GM06990 (cell line): Measurements from ENCODE around the gene HLA-C.
"Not testable (repeated sequence)": the region's sequence is repeated elsewhere in the genome, so short reads cannot be mapped to it uniquely, and the experiment has no call there.

Experiments used
- DNase-seq: peaks from one replicate; pipeline ENCODE4 v3.0.0-alpha.2; 2011; ENCODE audit not compliant: insufficient read length; ENCODE audit errors: extremely low read depth
- H3K27me3 ChIP-seq: replicated peaks from 2 replicates; pipeline ENCODE4 v1.6.0; 2011; ENCODE audit warnings: low read length; ENCODE audit not compliant: control insufficient read depth, insufficient read depth
- H3K36me3 ChIP-seq: 2 replicates; pipeline ENCODE4 v1.5.1; 2011; ENCODE audit warnings: low read length; ENCODE audit not compliant: control insufficient read depth, insufficient read depth
- H3K4me3 ChIP-seq: replicated peaks from 2 replicates; pipeline ENCODE4 v1.5.1; 2011; ENCODE audit warnings: low read depth, mild to moderate bottlenecking, control low read depth, low read length
- CTCF ChIP-seq: IDR thresholded peaks from 2 replicates; pipeline ENCODE4 v1.5.1; 2011; ENCODE audit warnings: low read length, control low read depth, mild to moderate bottlenecking, inconsistent platforms; ENCODE audit not compliant: insufficient read depth, poor library complexity, severe bottlenecking

The HLA-C gene

GRCh38 chr6:31285982-31286381, 14.1 kb upstream of the HLA-C start:
- Histone ChIP-seq H3K36me3 (no peaks in the 10 kb centered on the region), H3K4me3 (no peak overlapping the region), H3K27me3 (no peaks in the 10 kb centered on the region; the same call in 1 of the 2 replicates)
- no peak for DNase-seq
- no peak for TF ChIP-seq CTCF

- no peak for TF ChIP-seq CTCF
- Histone ChIP-seq H3K4me3 (no peak overlapping the region), H3K36me3 (no peaks in the 10 kb centered on the region), H3K27me3 (no peaks in the 10 kb centered on the region; the same call in 1 of the 2 replicates)
- no peak for DNase-seq
These were observed 13.6 kb upstream of the HLA-C start for GRCh38 chr6:31285486-31285885.

GRCh38 chr6:31279647-31280046, 7.8 kb upstream of the HLA-C start:
- not testable (repeated sequence) for DNase-seq, H3K27me3 ChIP-seq, H3K4me3 ChIP-seq, H3K36me3 ChIP-seq

DNA sequence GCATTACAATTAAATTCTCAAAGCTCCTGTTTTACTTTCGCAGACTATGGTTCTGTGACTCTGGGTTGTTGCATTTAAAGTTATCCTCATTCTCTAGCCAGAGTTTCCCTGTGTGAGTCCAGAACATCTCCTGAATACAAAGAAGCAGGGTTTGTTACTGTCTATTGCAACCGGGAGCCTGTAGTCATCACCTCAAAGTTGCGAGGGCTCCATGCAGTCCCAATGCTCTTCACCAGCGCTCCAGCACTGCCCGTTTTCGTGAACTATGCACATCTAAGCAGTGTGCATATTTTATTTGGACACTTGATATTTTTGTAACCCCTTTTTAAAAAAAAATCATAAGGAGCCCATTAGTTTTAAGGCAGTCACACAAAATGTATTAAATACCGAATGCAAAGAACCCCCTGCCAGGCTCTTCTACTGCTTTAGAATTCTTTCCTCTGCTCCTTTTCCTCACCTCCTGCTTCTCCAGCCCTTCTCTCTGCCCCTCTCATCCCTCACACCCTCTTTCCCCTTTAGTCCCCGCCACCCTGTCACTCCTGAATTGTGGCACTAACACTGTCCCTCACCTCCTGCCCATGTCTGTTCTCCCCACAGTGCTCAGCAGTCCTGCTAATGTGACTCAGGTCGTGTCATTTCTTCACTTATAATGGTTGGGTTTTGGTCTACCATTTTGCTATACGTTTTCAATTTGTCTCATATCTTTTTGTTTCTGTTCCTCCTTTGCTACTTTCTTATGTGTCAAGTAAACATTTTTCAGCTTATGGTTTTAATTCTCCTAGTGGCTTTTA, 1.1 kb upstream of the HLA-C start:
- Histone ChIP-seq H3K4me3 (peak overlapping the region; percentile 74), H3K27me3 (no peaks in the 10 kb centered on the region), H3K36me3 (peaks cover 24% of the 10 kb centered on the region)
- no peak for TF ChIP-seq CTCF
- DNase-seq: no peak

- Histone ChIP-seq H3K4me3 (peak overlapping the region; percentile 74), H3K36me3 (peaks cover 24% of the 10 kb centered on the region), H3K27me3 (no peaks in the 10 kb centered on the region)
- no peak for DNase-seq
- no peak for TF ChIP-seq CTCF
These were observed 544 bp upstream of the HLA-C start for GRCh38 chr6:31272436-31272835.

- DNase-seq: peak; percentile 77
- peaks cover 24% of the 10 kb centered on the region for H3K36me3 ChIP-seq
- no peak for TF ChIP-seq CTCF
- peak overlapping the region; percentile 74 for H3K4me3 ChIP-seq
- no peaks in the 10 kb centered on the region for H3K27me3 ChIP-seq
These were observed 878 bp downstream of the HLA-C start for GRCh38 chr6:31270788-31271640.
